PC-9 (cell line): ENCODE data around the gene CC2D2A.

Experiments used
- EZH2 ChIP-seq: fragments of 200-600 bp; sonication (generic); IDR thresholded peaks from 2 replicates; pipeline ENCODE4 v1.8.0; 2017; ENCODE audit warnings: antibody characterized with exemption, low read depth
- TF ChIP-seq, protein P1 (sequence below): fragments of 200-600 bp; sonication (generic); conservative IDR thresholded peaks from 2 replicates; pipeline ENCODE4 v1.6.1; 2017; ENCODE audit warnings: mixed run types, antibody characterized with exemption, mild to moderate bottlenecking, moderate library complexity

DNA sequence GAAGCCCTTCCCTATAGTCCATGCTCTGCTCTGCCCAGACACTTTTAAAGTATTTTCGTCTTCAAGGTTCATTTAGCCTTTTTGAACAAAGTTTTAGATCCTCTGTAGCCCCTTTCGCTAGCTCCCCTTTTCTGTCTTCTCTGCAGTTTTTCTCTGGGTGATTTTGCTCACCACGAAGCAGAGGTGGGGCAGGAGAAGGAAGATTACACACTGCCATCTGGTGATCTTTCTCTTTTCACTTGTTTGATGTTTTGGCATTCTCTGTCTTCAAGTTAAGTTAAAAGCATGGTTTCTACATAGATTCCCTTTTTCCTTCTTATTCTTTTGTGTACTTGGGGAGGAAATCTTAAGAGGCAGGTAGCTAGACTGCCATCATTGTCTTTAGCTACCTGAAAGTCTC lies 43.9 kb downstream of the CC2D2A start:
- TF ChIP-seq, protein P1, sequence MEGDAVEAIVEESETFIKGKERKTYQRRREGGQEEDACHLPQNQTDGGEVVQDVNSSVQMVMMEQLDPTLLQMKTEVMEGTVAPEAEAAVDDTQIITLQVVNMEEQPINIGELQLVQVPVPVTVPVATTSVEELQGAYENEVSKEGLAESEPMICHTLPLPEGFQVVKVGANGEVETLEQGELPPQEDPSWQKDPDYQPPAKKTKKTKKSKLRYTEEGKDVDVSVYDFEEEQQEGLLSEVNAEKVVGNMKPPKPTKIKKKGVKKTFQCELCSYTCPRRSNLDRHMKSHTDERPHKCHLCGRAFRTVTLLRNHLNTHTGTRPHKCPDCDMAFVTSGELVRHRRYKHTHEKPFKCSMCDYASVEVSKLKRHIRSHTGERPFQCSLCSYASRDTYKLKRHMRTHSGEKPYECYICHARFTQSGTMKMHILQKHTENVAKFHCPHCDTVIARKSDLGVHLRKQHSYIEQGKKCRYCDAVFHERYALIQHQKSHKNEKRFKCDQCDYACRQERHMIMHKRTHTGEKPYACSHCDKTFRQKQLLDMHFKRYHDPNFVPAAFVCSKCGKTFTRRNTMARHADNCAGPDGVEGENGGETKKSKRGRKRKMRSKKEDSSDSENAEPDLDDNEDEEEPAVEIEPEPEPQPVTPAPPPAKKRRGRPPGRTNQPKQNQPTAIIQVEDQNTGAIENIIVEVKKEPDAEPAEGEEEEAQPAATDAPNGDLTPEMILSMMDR, result no peak
- TF ChIP-seq EZH2, result no peak
